GM21786 (cell line): ENCODE results near the gene AKAP6.

Source experiments
- ATAC-seq: cut with Tn5 transposase; IDR thresholded peaks from one replicate; pipeline ENCODE4 v1.9.1; 2021; ENCODE audit not compliant: unreplicated experiment

The AKAP6 gene

DNA sequence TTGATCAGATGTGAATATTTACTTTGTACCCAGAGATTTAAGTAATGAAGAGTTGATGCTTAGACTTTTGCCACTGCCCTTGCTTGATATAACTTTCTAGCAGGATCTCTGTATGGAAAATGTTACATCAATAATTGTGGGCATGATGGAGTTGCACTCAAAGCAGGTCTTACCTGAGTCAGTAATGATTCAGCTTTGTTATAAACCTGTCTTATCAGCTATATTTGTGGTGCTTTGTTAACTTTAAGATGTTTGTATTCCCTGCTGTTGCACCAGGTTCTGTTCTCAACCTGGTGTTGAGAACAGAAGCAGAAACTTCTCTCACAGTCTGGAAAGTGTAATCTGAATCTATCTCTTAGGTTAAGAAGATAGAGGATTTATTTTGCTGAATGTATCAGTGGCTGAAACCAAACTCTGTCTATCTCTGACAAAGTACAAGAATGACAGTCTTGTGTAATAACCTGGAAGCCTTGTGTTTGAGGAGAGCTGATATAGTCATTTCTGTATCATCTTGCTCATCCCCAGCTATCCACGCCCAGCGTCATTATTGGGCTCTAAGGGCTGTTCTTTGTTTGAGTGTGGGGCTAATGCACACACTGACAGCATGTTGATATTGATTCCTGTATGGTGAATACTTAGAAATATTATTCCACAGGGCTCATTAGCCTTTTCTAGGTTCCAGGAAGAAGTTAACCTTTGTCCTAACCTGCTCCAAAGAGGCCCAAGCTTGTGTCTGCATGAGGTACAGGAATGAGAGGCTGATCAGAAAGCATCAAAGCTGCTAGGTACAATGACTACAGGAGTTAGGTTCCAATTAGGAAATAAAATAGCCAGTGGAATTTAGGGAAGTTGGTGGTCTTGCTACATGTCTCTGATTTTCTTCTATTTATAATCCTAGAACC, 3.6 kb downstream of the AKAP6 start:
- ATAC-seq: no peak

DNA sequence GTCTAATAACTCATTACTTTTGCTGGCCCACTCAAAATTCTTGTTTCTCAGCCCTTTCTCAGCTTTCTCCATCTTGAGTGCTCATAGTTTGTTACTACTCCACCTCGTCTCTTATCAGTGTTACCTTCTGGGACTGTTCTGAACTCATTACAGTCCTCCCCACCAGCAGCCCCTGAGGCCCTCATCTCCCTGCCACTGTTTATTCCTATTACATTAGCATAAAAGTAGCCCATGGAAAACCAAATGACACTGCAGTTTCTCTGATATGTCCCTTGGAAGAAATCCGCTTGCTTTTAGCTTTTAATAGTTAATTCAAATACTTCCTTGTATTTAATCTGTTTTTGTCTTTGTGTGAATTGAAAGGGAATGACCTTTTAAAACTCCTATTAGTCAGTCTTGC, 7.6 kb downstream of the AKAP6 start:
- ATAC-seq: no peak

- ATAC-seq: no peak
Observed at GRCh38 chr14:32337759-32338158, 8.7 kb downstream of the AKAP6 start.

DNA sequence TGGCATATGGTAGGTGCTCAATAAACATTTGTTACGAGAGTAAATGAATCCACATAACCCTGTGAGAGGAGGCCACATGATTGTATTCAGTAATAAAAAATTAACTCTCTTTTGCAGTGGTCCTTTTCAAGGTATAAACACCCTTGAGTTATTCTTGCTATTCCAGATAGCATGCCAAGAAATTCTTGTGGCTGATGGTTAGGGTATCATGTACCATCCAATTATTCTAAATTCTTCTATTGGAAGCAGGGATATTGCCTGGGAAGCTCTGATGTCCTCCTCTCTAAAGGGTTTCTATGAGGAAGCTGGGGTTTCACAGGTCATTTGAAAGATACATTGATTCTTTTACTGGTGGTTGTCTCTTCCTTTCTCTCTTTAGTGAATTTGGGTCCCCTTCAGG, 10.1 kb downstream of the AKAP6 start:
- no peak for ATAC-seq

DNA sequence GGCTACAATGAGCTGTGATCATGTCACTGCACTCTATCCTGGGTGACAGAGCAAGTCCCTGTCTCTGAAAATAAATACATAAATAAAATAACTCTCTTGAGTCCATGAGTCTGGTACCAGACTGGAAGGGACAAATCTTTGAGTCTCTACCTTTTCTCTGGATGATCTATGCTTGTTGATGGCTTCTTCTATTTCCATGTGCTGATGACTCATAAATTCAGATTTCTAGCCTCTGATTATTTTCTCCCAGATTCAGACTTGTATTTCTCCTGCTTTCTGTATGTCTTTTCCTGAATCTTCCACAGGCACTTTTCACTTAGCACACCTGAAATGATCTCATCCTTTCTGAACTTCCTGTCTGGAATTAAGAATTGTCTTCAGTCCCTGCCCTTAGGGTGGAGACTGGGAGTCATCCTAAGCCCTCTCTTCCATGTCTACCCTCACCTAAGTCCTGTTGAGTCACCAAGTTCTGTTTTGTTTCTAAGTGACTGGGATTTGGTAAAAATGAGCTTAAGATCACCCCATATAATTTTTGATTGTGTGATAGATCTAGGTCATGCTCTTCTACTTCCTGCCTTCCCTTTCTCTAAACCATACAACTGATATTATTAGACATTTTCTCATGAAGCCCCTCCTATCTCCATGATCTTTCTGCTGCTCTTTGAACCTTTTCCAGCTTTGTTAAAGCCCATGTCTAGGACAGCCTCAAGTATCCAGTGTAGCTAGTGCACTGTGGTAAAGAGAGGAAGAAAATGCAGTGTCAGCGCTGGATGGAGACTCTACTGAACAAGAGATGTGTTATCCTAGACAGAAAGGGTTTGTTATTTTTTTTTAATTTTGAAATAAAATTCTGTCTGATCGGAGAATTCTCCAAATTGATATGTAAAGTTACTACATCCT, 13.1 kb downstream of the AKAP6 start:
- no peak for ATAC-seq

DNA sequence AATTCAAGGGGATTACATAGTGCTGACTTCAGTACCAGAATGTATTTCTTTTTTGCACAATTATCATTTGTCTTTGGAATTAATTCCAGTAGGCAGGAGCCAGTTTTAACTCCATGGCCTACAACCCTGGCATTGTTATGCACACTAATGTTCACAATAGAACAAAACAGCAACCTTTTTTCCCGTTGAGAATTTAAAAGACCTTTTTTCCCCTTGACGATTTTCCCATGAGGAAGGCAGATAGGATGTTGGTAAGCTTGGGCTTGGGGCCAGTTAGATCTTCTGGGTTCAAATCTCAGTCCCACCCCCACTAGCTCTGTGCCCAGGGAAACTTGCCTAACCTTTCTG, 13.7 kb downstream of the AKAP6 start:
- no peak for ATAC-seq

DNA sequence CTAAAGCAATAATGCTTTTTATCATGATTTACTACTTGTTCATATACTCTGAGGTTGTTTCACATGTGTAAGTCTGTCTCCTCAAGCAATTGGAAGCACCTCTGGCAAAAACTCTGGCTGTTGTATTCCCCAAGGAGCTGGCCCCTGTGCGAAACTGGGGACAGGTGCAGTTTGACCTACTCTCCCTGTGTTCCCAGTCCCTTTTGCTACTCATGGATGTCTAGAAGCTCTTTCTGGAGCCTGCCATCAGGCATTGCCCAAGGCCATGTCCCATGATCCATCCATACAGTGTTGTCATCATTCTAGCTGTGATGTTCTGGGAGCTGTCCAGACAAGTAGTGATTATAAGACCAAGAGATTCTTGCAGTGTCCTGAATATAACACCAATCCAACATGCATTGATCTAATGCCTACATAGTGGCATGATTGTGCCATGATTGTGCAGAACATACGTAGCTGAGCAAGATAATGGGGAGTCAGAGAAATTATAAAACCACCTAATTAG, 14.9 kb downstream of the AKAP6 start:
- ATAC-seq: no peak

- ATAC-seq: no peak
Observed at GRCh38 chr14:32345311-32345791, 16.3 kb downstream of the AKAP6 start.

GRCh38 chr14:32349322-32349721, 20.2 kb downstream of the AKAP6 start:
- no peak for ATAC-seq

GRCh38 chr14:32350020-32350419, 20.9 kb downstream of the AKAP6 start:
- peak; percentile 97 for ATAC-seq

GRCh38 chr14:32352631-32353030, 23.5 kb downstream of the AKAP6 start:
- no peak for ATAC-seq

DNA sequence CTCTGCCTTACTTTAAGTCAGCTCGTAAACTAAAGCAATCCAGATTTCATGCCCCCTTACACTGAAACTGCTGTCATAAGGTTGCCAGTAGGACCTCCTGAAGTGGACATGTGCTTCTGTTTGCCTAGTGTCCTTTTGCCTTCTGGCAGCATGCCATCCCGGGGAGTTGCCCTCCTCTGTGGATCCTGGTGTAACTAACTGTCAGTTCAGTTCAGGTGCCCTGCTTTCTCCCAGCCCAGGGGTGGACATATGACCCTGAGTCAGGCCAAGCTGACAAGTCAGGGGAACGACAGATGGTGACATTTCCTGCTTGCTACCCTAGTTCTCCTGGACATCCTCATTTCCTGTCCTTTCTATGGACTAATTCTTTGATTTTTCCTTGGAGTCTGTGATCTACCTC, 25.6 kb downstream of the AKAP6 start:
- ATAC-seq: no peak

DNA sequence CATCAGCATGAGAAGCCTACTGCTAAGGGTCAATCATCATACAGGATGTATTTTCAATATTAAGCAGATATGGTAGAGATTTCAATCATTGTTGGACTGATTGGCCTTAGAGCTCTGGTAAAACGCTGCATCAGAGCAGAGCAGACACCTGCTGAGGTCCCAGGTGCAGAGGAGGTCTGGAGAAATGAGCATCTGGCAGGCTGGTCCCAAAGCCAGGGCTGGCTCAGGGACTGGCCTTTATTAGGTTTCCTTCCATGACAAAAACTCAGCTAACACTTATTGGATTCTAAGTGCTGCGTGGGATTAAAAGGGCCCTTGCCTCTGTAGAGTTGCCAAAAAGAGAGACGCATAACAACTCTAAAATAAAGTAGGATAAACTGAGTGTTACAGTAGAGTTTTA, 29.7 kb downstream of the AKAP6 start:
- no peak for ATAC-seq

GRCh38 chr14:32361674-32362073, 32.6 kb downstream of the AKAP6 start:
- no peak for ATAC-seq

- no peak for ATAC-seq
Observed at GRCh38 chr14:32363761-32364160, 34.7 kb downstream of the AKAP6 start.

DNA sequence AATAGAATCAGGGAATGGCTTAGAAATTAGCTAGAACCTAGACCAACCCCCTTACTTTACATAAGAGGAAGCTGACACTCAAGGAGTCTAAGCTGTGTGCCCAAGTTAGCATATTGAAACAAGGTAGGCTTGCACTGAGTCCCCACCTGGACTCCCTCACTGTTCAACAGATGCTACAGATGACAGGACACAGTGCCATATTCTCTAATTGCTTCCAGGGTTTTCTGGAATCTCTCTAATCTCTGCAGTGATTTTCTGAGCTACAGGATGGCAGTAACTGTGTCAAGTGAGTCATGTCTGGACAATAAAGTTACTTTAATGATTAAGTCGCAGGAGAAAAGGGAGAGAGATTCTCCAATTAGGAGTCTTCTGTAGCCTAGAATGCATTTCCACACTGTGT, 35.8 kb downstream of the AKAP6 start:
- no peak for ATAC-seq

DNA sequence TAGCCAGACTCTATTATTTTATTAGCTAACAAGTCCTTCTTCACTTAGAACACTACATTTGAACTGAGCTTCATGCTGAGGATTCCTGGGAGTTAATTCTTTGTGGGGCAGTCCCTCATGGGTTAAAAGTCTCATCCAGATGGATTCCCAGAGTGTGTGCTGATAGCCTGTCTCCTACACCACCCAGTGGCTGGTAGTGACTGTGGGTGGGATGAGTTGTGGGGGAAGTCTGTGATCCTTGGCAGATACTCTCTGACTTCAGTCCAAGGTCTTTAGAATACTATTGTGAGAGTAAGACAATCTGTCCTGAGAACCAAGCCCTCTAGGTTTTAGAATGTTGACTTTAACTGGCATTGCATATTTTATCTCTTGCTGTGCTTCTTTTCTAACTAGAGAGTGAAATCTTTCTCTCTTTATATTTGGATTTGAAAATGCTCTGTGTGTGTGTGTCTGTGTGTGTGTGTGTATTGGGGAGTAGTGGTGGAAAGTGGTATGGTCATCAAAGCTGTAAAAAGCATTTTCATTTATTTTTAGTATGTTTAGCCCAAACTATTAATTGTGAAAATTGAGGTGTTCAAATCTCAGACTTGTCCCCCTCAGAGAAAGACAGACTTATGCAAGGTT, 37.3 kb downstream of the AKAP6 start:
- ATAC-seq: no peak

- ATAC-seq: no peak
Observed at GRCh38 chr14:32366986-32367385, 37.9 kb downstream of the AKAP6 start.

DNA sequence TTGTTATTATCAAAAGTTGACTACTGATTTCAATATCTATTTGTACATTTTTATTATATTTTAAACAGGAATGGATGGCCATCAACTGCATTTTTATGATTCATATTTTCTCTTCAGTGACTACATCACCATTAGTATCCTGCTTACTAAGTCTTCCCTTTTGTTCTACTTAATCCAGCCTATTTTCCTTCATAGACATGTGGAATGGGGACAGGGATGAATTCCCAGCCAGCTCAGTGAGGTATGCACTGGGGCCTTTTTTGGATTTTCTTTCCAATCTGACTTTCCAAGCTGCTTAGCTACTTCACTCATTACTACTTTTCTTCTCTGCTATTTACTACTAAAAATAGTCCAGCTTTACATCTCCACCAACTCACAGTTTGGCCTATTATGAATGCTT, 38.4 kb downstream of the AKAP6 start:
- ATAC-seq: no peak

- no peak for ATAC-seq
Observed at GRCh38 chr14:32368107-32368506, 39.0 kb downstream of the AKAP6 start.

- no peak for ATAC-seq
Observed at GRCh38 chr14:32370714-32371113, 41.6 kb downstream of the AKAP6 start.
